Ishikawa (cell line): ENCODE measurements around the gene ARSK.

Experiments used
- CEBPB ChIP-seq: IDR thresholded peaks from 2 replicates; pipeline ENCODE4 v1.6.1; 2012
- CREB1 ChIP-seq: IDR thresholded peaks from 2 replicates; pipeline ENCODE4 v1.6.1; 2012; ENCODE audit warnings: low read depth
- EP300 ChIP-seq: IDR thresholded peaks from 2 replicates; pipeline ENCODE4 v1.6.1; 2012; ENCODE audit warnings: borderline replicate concordance
- RAD21 ChIP-seq: IDR thresholded peaks from 2 replicates; pipeline ENCODE4 v1.6.1; 2012; ENCODE audit warnings: low read depth
- TEAD4 ChIP-seq: IDR thresholded peaks from 2 replicates; pipeline ENCODE4 v1.6.1; 2012
- TF ChIP-seq, protein P1 (sequence below): IDR thresholded peaks from 2 replicates; pipeline ENCODE4 v1.6.1; 2012; ENCODE audit warnings: low read depth, mild to moderate bottlenecking
- TF ChIP-seq, protein P2 (sequence below): IDR thresholded peaks from 2 replicates; pipeline ENCODE4 v1.6.1; 2012

DNA sequence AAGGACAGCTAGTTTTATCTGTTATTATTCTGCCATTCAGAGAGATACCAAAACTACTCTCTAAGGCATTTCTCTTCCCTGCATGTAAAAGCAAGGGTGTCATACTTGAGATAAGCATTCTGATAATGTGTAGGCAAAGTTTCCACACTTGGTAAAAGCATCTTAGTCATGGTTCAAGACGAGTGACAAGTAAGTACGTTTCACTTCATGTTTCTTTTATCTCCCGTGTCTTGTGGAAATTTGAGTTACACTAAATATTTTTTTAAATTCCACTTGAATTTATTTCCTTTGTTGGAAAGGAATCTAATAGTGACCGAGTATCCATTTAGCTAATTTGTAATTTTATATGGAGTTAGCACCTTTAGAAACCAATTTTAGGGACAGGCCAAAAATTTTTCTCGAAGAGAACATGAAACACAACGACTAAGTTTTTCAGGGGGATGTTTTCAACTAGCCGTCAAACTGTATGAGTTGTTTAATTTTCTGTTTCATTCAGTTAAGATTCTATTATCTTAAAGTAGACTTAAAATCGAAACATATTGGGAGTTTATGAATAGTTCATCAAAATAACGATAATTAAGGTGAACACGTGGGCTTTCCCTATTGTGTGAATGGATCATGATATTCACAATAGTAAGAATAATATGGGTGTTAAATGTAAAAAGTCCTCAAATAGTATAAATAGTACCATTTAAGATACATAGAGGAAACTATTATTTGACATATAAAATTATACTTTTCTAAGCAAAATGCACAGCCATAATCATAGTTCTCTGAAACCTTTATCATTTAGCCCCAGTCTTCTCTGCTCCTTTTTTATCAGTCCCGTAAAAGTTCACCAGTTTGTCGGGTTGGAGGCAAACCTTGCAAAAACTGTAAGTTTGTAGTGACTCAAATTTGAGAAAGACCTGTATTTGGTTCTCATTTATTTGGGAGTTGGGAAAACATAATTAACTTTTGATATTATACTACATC is 93.3 kb downstream of the ARSK start:
- TF ChIP-seq CEBPB (no peak), EP300 (no peak), CREB1 (no peak), RAD21 (no peak), TEAD4 (no peak)
- TF ChIP-seq, protein P1, sequence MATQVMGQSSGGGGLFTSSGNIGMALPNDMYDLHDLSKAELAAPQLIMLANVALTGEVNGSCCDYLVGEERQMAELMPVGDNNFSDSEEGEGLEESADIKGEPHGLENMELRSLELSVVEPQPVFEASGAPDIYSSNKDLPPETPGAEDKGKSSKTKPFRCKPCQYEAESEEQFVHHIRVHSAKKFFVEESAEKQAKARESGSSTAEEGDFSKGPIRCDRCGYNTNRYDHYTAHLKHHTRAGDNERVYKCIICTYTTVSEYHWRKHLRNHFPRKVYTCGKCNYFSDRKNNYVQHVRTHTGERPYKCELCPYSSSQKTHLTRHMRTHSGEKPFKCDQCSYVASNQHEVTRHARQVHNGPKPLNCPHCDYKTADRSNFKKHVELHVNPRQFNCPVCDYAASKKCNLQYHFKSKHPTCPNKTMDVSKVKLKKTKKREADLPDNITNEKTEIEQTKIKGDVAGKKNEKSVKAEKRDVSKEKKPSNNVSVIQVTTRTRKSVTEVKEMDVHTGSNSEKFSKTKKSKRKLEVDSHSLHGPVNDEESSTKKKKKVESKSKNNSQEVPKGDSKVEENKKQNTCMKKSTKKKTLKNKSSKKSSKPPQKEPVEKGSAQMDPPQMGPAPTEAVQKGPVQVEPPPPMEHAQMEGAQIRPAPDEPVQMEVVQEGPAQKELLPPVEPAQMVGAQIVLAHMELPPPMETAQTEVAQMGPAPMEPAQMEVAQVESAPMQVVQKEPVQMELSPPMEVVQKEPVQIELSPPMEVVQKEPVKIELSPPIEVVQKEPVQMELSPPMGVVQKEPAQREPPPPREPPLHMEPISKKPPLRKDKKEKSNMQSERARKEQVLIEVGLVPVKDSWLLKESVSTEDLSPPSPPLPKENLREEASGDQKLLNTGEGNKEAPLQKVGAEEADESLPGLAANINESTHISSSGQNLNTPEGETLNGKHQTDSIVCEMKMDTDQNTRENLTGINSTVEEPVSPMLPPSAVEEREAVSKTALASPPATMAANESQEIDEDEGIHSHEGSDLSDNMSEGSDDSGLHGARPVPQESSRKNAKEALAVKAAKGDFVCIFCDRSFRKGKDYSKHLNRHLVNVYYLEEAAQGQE = no peak
- TF ChIP-seq, protein P2, sequence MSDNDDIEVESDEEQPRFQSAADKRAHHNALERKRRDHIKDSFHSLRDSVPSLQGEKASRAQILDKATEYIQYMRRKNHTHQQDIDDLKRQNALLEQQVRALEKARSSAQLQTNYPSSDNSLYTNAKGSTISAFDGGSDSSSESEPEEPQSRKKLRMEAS = no peak
